Chondrocyte (in vitro differentiated cells): ENCODE results near the gene SLC50A1. TPM values are rescaled to one million over a fixed set of nuclear protein-coding genes. Genes with fewer than 3 reads are reported as not detected.

Experiments used
- DNase-seq: peaks from one replicate; pipeline ENCODE4 v3.0.0; 2021; ENCODE audit warnings: mixed read lengths, low spot score
- H3K27ac Mint-ChIP-seq: one replicate; pipeline ENCODE4 v1.8.0; 2021; ENCODE audit warnings: mild to moderate bottlenecking, moderate library complexity, mixed read lengths; ENCODE audit not compliant: unreplicated experiment
- H3K27me3 Mint-ChIP-seq: 2 replicates; pipeline ENCODE4 v1.8.0; 2021; ENCODE audit warnings: low read depth, mixed read lengths
- H3K36me3 Mint-ChIP-seq: 2 replicates; pipeline ENCODE4 v1.8.0; 2021; ENCODE audit warnings: low read depth, mixed read lengths
- H3K4me1 Mint-ChIP-seq: 2 replicates; pipeline ENCODE4 v1.8.0; 2021; ENCODE audit warnings: low read depth, mild to moderate bottlenecking, mixed read lengths
- H3K4me3 Mint-ChIP-seq: one replicate; pipeline ENCODE4 v1.8.0; 2021; ENCODE audit warnings: mild to moderate bottlenecking, moderate library complexity, mixed read lengths; ENCODE audit not compliant: unreplicated experiment
- H3K9me3 Mint-ChIP-seq: 2 replicates; pipeline ENCODE4 v1.8.0; 2021; ENCODE audit warnings: low read depth, mixed read lengths
- total RNA-seq: library from RNA; stranded (reverse); gene quantifications from 3 replicates; pipeline ENCODE4 v1.2.1, GENCODE V29; 2021
- TF ChIP-seq, protein P1 (sequence below): fragments of 200-600 bp; sonication (generic); IDR thresholded peaks from 2 replicates; pipeline ENCODE4 v1.5.0; 2021; ENCODE audit warnings: antibody characterized with exemption, mild to moderate bottlenecking, moderate library complexity

Gene SLC50A1
- total RNA-seq, 1 donor from 2014 or later = 37.9 TPM

DNA sequence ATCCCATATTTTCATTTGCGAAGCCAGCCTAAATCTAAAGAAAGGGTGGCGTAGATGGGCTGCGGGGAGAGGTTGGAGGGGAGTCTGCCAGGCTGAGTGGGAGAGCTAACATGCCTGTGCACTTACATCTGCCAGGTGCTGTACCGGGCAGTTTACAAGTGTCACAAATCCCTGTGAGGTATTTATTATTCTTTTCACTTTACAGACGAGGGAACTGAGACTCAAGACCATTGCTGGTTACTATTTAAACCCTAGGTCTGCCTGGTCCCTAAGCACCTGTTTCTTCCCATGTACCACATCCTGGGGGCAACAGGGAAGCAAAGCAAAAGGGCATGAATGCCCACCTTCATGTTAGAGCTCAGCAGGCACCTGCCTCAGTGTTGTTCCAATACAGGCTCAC lies 27.4 kb upstream of the SLC50A1 start:
- no peak for DNase-seq
- Mint-ChIP-seq H3K9me3 (no peaks in the 10 kb centered on the region), H3K27ac (no peak overlapping the region)

DNA sequence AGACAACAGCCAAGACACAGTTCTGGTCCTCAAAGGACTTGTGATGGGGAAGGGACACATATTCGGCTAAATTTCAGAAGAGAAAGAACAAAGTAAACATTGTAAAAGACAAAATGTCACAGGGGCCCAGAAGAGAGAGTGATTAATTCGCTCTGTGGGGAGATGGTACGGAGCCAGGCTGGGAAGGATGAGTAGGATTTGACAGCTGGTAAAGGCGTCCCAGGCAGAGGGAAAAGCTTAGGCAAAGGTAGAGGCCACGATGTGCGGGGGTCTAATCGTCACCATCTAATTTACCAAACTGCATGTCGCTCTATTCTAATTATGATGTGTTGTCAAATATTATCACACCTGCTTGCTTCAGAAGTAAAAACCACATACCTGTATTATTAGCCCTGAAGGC lies 25.3 kb upstream of the SLC50A1 start:
- peaks cover 3% of the 10 kb centered on the region for H3K4me1 Mint-ChIP-seq
- no peak overlapping the region for H3K4me3 Mint-ChIP-seq
- DNase-seq = no peak
- no peak overlapping the region for H3K27ac Mint-ChIP-seq
- H3K36me3 Mint-ChIP-seq = no peaks in the 10 kb centered on the region
- H3K27me3 Mint-ChIP-seq = peaks cover 6% of the 10 kb centered on the region
- TF ChIP-seq, protein P1, sequence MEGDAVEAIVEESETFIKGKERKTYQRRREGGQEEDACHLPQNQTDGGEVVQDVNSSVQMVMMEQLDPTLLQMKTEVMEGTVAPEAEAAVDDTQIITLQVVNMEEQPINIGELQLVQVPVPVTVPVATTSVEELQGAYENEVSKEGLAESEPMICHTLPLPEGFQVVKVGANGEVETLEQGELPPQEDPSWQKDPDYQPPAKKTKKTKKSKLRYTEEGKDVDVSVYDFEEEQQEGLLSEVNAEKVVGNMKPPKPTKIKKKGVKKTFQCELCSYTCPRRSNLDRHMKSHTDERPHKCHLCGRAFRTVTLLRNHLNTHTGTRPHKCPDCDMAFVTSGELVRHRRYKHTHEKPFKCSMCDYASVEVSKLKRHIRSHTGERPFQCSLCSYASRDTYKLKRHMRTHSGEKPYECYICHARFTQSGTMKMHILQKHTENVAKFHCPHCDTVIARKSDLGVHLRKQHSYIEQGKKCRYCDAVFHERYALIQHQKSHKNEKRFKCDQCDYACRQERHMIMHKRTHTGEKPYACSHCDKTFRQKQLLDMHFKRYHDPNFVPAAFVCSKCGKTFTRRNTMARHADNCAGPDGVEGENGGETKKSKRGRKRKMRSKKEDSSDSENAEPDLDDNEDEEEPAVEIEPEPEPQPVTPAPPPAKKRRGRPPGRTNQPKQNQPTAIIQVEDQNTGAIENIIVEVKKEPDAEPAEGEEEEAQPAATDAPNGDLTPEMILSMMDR = no peak
- no peaks in the 10 kb centered on the region for H3K9me3 Mint-ChIP-seq

More for the DNA sequence above, 27.4 kb upstream of the SLC50A1 start:
- Mint-ChIP-seq H3K4me1 (peaks cover 3% of the 10 kb centered on the region), H3K27me3 (peaks cover 6% of the 10 kb centered on the region), H3K36me3 (no peaks in the 10 kb centered on the region), H3K4me3 (no peak overlapping the region)
- TF ChIP-seq, protein P1 = no peak

DNA sequence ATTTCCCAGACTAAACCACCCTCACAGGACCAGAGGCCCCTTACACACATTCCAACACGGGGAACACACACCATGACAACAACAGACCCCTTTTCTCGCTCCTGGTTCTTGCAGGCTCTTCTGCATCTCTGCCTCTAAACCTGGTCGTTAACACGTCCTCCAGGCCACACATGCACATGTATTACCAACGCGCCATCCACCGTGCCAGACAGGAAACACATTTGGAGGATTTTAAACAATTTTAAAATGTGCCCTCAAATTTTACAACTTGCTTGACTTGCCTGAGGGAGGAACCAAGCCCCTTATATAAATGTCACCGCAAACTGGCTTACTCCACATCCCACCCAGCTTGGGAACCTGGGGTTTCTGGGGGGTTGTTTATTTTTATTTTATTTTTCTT lies 24.8 kb upstream of the SLC50A1 start:
- no peak overlapping the region for H3K27ac Mint-ChIP-seq
- H3K36me3 Mint-ChIP-seq = no peaks in the 10 kb centered on the region
- H3K4me3 Mint-ChIP-seq = no peak overlapping the region
- peaks cover 6% of the 10 kb centered on the region for H3K27me3 Mint-ChIP-seq
- no peaks in the 10 kb centered on the region for H3K9me3 Mint-ChIP-seq
- no peaks in the 10 kb centered on the region for H3K4me1 Mint-ChIP-seq
- TF ChIP-seq, protein P1 = no peak
- no peak for DNase-seq

DNA sequence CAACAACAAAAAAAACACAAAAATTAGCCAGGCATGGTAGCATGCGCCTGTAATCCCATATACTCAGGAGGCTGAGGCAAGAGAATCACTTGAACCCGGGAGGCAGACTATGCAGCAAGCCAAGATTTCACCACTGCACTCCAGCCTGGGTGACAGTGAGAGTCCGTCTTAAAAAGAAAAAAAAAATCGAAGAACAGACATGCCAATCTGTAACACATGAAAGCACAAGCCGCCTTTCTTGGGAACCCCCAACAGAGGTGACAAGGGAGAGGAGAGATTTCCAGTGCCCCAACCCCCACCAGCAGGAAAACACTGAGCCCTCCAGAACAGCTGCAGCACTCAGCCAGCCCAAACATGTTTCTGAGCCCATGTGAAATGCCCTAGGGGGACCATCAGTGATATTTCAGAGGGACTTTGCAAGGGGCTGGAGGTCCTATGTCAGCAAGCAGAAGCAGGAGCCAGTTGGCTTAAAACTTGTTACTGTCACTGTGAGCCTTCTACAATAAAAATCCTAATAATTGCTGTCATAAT lies 22.1 kb upstream of the SLC50A1 start:
- no peak overlapping the region for H3K27ac Mint-ChIP-seq
- TF ChIP-seq, protein P1 = no peak
- H3K4me3 Mint-ChIP-seq = no peak overlapping the region
- DNase-seq = no peak
- H3K36me3 Mint-ChIP-seq = no peaks in the 10 kb centered on the region
- H3K9me3 Mint-ChIP-seq = no peaks in the 10 kb centered on the region
- H3K27me3 Mint-ChIP-seq = peaks cover 6% of the 10 kb centered on the region
- H3K4me1 Mint-ChIP-seq = no peaks in the 10 kb centered on the region

DNA sequence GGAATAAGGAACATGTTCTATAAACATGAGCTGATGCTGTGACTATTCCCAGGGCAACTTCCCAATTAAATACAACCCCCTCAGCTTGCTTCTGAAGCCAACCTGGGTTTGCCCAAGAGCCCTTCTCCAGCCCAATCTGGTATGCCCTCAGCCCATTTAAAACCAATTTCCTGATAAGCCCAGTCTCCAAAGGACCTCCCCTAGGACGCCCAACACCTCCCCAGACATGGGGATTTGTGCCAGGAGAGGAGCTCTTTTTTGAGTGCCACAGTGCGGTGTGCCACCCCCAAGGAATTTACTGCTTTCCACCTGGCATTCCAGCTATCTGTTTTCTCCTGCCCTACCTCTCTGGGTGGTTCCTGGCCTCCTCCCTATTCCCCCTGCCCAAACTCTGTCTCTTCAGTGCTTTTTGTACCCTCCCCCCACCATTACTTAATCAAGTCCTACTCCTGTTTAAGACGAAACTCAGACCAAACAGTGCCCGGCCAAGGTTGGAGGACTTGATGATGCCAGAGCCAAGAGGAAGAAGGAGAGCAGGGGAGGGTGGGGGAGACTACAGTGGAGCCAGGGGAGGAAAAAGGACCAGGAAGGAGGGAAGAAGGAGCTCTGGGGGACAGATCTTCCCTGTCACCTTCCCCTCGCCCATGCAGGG lies 19.4 kb upstream of the SLC50A1 start:
- no peak overlapping the region for H3K27ac Mint-ChIP-seq
- H3K4me3 Mint-ChIP-seq = no peak overlapping the region
- no peak for DNase-seq
- H3K36me3 Mint-ChIP-seq = no peaks in the 10 kb centered on the region
- no peaks in the 10 kb centered on the region for H3K4me1 Mint-ChIP-seq
- H3K9me3 Mint-ChIP-seq = no peaks in the 10 kb centered on the region
- peaks cover 10% of the 10 kb centered on the region for H3K27me3 Mint-ChIP-seq
- TF ChIP-seq, protein P1 = no peak
